CD14-positive monocyte (primary cell): ENCODE data around the gene SFI1. TPM values are rescaled to one million over a fixed set of nuclear protein-coding genes. Genes with fewer than 3 reads are reported as not detected.

ENCODE experiments used
- DNase-seq, 3 donors: peaks; one replicate each; pipeline ENCODE4 v3.0.0-alpha.2; 2011 to 2022
- H2AFZ ChIP-seq: 2 replicates; pipeline ENCODE4 v1.6.0; 2012; ENCODE audit warnings: mild to moderate bottlenecking, low read depth, low read length, inconsistent platforms; ENCODE audit not compliant: insufficient read depth, poor library complexity, severe bottlenecking
- H3K27ac ChIP-seq, 2 donors: 1 replicate in 1 of 2; 2 replicates in 1 of 2; pipeline ENCODE4 v1.5.1; 2012 to 2013; ENCODE audit warnings: low read length in 2 of 2, control low read depth in 1 of 2, inconsistent platforms in 1 of 2, low read depth in 1 of 2, mild to moderate bottlenecking in 1 of 2
- H3K27me3 ChIP-seq, 2 donors: one replicate each; pipeline versions ENCODE4 v1.6.0 to v1.6.1; 2011 to 2013; ENCODE audit warnings: low read length in 2 of 2; ENCODE audit not compliant: control insufficient read depth in 2 of 2, insufficient read depth in 2 of 2
- H3K36me3 ChIP-seq, 2 donors: replicated peaks in 1 of 2; 1 replicate in 1 of 2; 2 replicates in 1 of 2; pipeline versions ENCODE4 v1.5.1 to v1.6.1; 2012 to 2013; ENCODE audit warnings: low read length in 2 of 2, control low read depth in 1 of 2, inconsistent platforms in 1 of 2, mild to moderate bottlenecking in 1 of 2; ENCODE audit not compliant: insufficient read depth in 2 of 2, control insufficient read depth in 1 of 2
- H3K4me1 ChIP-seq, 2 donors: 1 replicate in 1 of 2; 2 replicates in 1 of 2; pipeline versions ENCODE4 v1.5.1 to v1.6.1; 2012 to 2013; ENCODE audit warnings: low read length in 2 of 2, control low read depth in 1 of 2, inconsistent platforms in 1 of 2, mild to moderate bottlenecking in 1 of 2, moderate library complexity in 1 of 2; ENCODE audit not compliant: insufficient read depth in 2 of 2, control insufficient read depth in 1 of 2
- H3K4me2 ChIP-seq: replicated peaks from 2 replicates; pipeline ENCODE3; 2012; ENCODE audit warnings: low read length, moderate library complexity, mild to moderate bottlenecking; ENCODE audit not compliant: poor library complexity, severe bottlenecking; ENCODE audit errors: extremely low read depth
- H3K4me3 ChIP-seq, 3 experiments: fragments of 200-600 bp in 1 of 3; sonication (generic) in 1 of 3; replicated peaks in 1 of 3; 1 replicate in 2 of 3; 2 replicates in 1 of 3; pipeline ENCODE4 v1.5.1; 2011 to 2013; ENCODE audit warnings: low read length in 3 of 3, mild to moderate bottlenecking in 3 of 3, control low read depth in 2 of 3, low read depth in 2 of 3, inconsistent platforms in 1 of 3, moderate library complexity in 1 of 3
- H3K79me2 ChIP-seq: 2 replicates; pipeline ENCODE4 v1.6.0; 2012; ENCODE audit warnings: mild to moderate bottlenecking, control low read depth, inconsistent platforms, low read length, moderate library complexity; ENCODE audit not compliant: insufficient read depth
- H3K9ac ChIP-seq: 2 replicates; pipeline ENCODE4 v1.6.0; 2017; ENCODE audit warnings: low read length, mild to moderate bottlenecking; ENCODE audit not compliant: insufficient read depth, poor library complexity, severe bottlenecking
- H3K9me3 ChIP-seq, 2 donors: replicated peaks in 1 of 2; 1 replicate in 1 of 2; 2 replicates in 1 of 2; pipeline versions ENCODE4 v1.5.1 to v1.6.1; 2012 to 2013; ENCODE audit warnings: low read length in 2 of 2, control low read depth in 1 of 2; ENCODE audit not compliant: control insufficient read depth in 1 of 2, insufficient read depth in 1 of 2
- H4K20me1 ChIP-seq: 2 replicates; pipeline ENCODE4 v1.6.0; 2012; ENCODE audit warnings: mild to moderate bottlenecking, low read length, control low read depth, moderate library complexity; ENCODE audit not compliant: insufficient read depth
- H3K27ac Mint-ChIP-seq, 7 donors: one replicate each; pipeline ENCODE4 v1.8.0; 2020; ENCODE audit warnings: mild to moderate bottlenecking in 7 of 7, mixed read lengths in 7 of 7, moderate library complexity in 6 of 7, inconsistent platforms in 2 of 7
- H3K27me3 Mint-ChIP-seq, 3 donors: one replicate each; pipeline ENCODE4 v1.8.0; 2021 to 2022; ENCODE audit warnings: low read depth in 3 of 3, mild to moderate bottlenecking in 3 of 3, mixed read lengths in 3 of 3, moderate library complexity in 3 of 3, inconsistent platforms in 1 of 3
- H3K36me3 Mint-ChIP-seq, 2 donors: one replicate each; pipeline ENCODE4 v1.8.0; 2020; ENCODE audit warnings: mixed read lengths in 2 of 2, inconsistent platforms in 1 of 2, mild to moderate bottlenecking in 1 of 2
- H3K4me1 Mint-ChIP-seq: one replicate; pipeline ENCODE4 v1.8.0; 2020; ENCODE audit warnings: mild to moderate bottlenecking, mixed read lengths
- H3K4me3 Mint-ChIP-seq, 2 donors: one replicate each; pipeline ENCODE4 v1.8.0; 2020; ENCODE audit warnings: mild to moderate bottlenecking in 2 of 2, mixed read lengths in 2 of 2, moderate library complexity in 1 of 2
- H3K9me3 Mint-ChIP-seq, 7 donors: one replicate each; pipeline ENCODE4 v1.8.0; 2020 to 2022; ENCODE audit warnings: mixed read lengths in 7 of 7, mild to moderate bottlenecking in 6 of 7, moderate library complexity in 6 of 7, inconsistent platforms in 2 of 7
- CTCF ChIP-seq: fragments of 200-600 bp; IDR thresholded peaks from one replicate; pipeline ENCODE4 v1.8.0; 2022; ENCODE audit warnings: antibody characterized with exemption, mild to moderate bottlenecking
- WGBS: methylation state at CpG from one replicate; pipeline ENCODE4 v1.1.5; 2013; ENCODE audit warnings: missing lambda C conversion rate; ENCODE audit not compliant: insufficient coverage; 5-methylcytosine and 5-hydroxymethylcytosine counted together
- intact Hi-C, 2 donors: fragments of 100-400 bp; cut with micrococcal nuclease; formaldehyde crosslinking; loops; one replicate each; pipeline versions ENCODE4 v1.15.0 to v1.15.1; 2023
- polyA plus RNA-seq, 3 donors: library from polyadenylated mRNA; depleted of rRNA in 1 of 3; unstranded in 2 of 3; stranded (reverse) in 1 of 3; fragments of 300-500 nt in 2 of 3; fragments of >200 nt in 1 of 3; fragmentation: Illumina TruSeq in 2 of 3; gene quantifications; 1 replicate in 2 of 3; 2 replicates in 1 of 3; pipeline ENCODE4 v1.2.3, GENCODE V29; 2012 to 2021

Gene SFI1
- polyA plus RNA-seq, 3 donors = 1.7 to 43.4 (median 3.6) TPM

- no peaks in the 10 kb centered on the region for H3K9me3 ChIP-seq
- no peaks in the 10 kb centered on the region for H3K9me3 Mint-ChIP-seq
- peaks cover 44 to 57% of the 10 kb centered on the region in 2 donors for H3K36me3 Mint-ChIP-seq
- DNase-seq = no peak
- no peak overlapping the region for H3K4me3 ChIP-seq
- no peak for TF ChIP-seq CTCF
- peaks cover 38 to 47% of the 10 kb centered on the region in 2 donors for H3K36me3 ChIP-seq
- peaks cover 52% of the 10 kb centered on the region for H4K20me1 ChIP-seq
- peak overlapping the region; percentile 43 to 79 for H3K27ac ChIP-seq
- H3K4me1 ChIP-seq = peaks cover 16 to 26% of the 10 kb centered on the region in 2 donors
- H3K79me2 ChIP-seq = no peaks in the 10 kb centered on the region
- no peak overlapping the region for H2AFZ ChIP-seq
- H3K4me2 ChIP-seq = no peak overlapping the region
- WGBS = 55% methylated on average over 18 of the region's 18 CpGs
- H3K27me3 ChIP-seq = no peaks in the 10 kb centered on the region
- no peak overlapping the region for H3K4me3 Mint-ChIP-seq
- no peaks in the 10 kb centered on the region for H3K27me3 Mint-ChIP-seq
- peaks cover 32% of the 10 kb centered on the region for H3K4me1 Mint-ChIP-seq
- H3K27ac Mint-ChIP-seq = peak overlapping the region in 5 of 7 donors; percentile 32 to 84 (median 46)
- no peak overlapping the region for H3K9ac ChIP-seq
- intact Hi-C loops = no loop called here
Observed at GRCh38 chr22:31614781-31615490, 118.6 kb downstream of the SFI1 start.

GRCh38 chr22:31615491-31615860 is 119.1 kb downstream of the SFI1 start:
- no peak overlapping the region for H3K9ac ChIP-seq
- H3K27ac Mint-ChIP-seq = peak overlapping the region; percentile 65 to 91 (median 80)
- H3K36me3 ChIP-seq = peaks cover 44 to 47% of the 10 kb centered on the region in 2 donors
- no peak overlapping the region for H3K4me2 ChIP-seq
- no peak overlapping the region for H3K4me3 Mint-ChIP-seq
- H3K79me2 ChIP-seq = no peaks in the 10 kb centered on the region
- peaks cover 43 to 57% of the 10 kb centered on the region in 2 donors for H3K36me3 Mint-ChIP-seq
- no peak for TF ChIP-seq CTCF
- H3K4me1 Mint-ChIP-seq = peaks cover 32% of the 10 kb centered on the region
- H3K27ac ChIP-seq = peak overlapping the region; percentile 43 to 79
- H3K9me3 ChIP-seq = no peaks in the 10 kb centered on the region
- H3K4me3 ChIP-seq = no peak overlapping the region
- peaks cover 57% of the 10 kb centered on the region for H4K20me1 ChIP-seq
- no peaks in the 10 kb centered on the region for H3K27me3 Mint-ChIP-seq
- no peak overlapping the region for H2AFZ ChIP-seq
- no peak for DNase-seq
- no peaks in the 10 kb centered on the region for H3K9me3 Mint-ChIP-seq
- H3K27me3 ChIP-seq = no peaks in the 10 kb centered on the region
- peaks cover 16 to 26% of the 10 kb centered on the region in 2 donors for H3K4me1 ChIP-seq
- intact Hi-C loops = no loop called here
- WGBS = 46% methylated on average over 4 of the region's 4 CpGs
